Endodermal cell (in vitro differentiated cells): Measurements from ENCODE around the gene AKR7A2. TPM values are rescaled to one million over a fixed set of nuclear protein-coding genes. Genes with fewer than 3 reads are reported as not detected.
A peak's percentile ranks its signal among the peaks of the same experiment; 100 is the strongest.

Source experiments
- DNase-seq: peaks from one replicate; pipeline ENCODE4 v3.0.0-alpha.2; 2017
- H3K27ac ChIP-seq: 2 replicates; pipeline ENCODE4 v1.5.1; 2013; ENCODE audit warnings: mild to moderate bottlenecking, low read depth, low read length, moderate library complexity
- H3K27me3 ChIP-seq: 2 replicates; pipeline ENCODE4 v1.6.1; 2013; ENCODE audit warnings: mild to moderate bottlenecking, low read length, moderate library complexity; ENCODE audit not compliant: insufficient read depth, control insufficient read depth, poor library complexity, severe bottlenecking
- H3K36me3 ChIP-seq: 2 replicates; pipeline ENCODE4 v1.7.0; 2013; ENCODE audit warnings: mild to moderate bottlenecking, low read length, moderate library complexity; ENCODE audit not compliant: control insufficient read depth, insufficient read depth
- H3K4me1 ChIP-seq: one replicate; pipeline ENCODE4 v1.7.0; 2013; ENCODE audit warnings: low read length; ENCODE audit not compliant: control insufficient read depth, insufficient read depth
- H3K4me3 ChIP-seq: 2 replicates; pipeline ENCODE4 v1.5.1; 2013; ENCODE audit warnings: mild to moderate bottlenecking, low read length, moderate library complexity
- H3K9ac ChIP-seq: 2 replicates; pipeline ENCODE4 v1.6.1; 2013; ENCODE audit warnings: mild to moderate bottlenecking, low read length, moderate library complexity; ENCODE audit not compliant: poor library complexity, severe bottlenecking; ENCODE audit errors: extremely low read depth
- H3K9me3 ChIP-seq: 2 replicates; pipeline ENCODE4 v1.6.1; 2013; ENCODE audit warnings: mild to moderate bottlenecking, low read length, moderate library complexity; ENCODE audit not compliant: control insufficient read depth
- H3K27ac Mint-ChIP-seq: 2 replicates; pipeline ENCODE4 v1.8.0; 2020; ENCODE audit warnings: mixed read lengths
- H3K27me3 Mint-ChIP-seq: 2 replicates; pipeline ENCODE4 v1.8.0; 2021; ENCODE audit warnings: mild to moderate bottlenecking, mixed read lengths; ENCODE audit not compliant: insufficient read depth
- H3K36me3 Mint-ChIP-seq: 2 replicates; pipeline ENCODE4 v1.8.0; 2020; ENCODE audit warnings: low read depth, mixed read lengths
- H3K4me1 Mint-ChIP-seq: 2 replicates; pipeline ENCODE4 v1.8.0; 2020; ENCODE audit warnings: mixed read lengths
- H3K4me3 Mint-ChIP-seq: 2 replicates; pipeline ENCODE4 v1.8.0; 2020; ENCODE audit warnings: mild to moderate bottlenecking, moderate library complexity, mixed read lengths
- H3K9me3 Mint-ChIP-seq: 2 replicates; pipeline ENCODE4 v1.8.0; 2020; ENCODE audit warnings: mild to moderate bottlenecking, mixed read lengths
- WGBS, 2 experiments: methylation state at CpG; one replicate each; pipeline versions ENCODE4 v1.1.5 to v1.1.7; 2013; ENCODE audit warnings: missing lambda C conversion rate in 2 of 2, mixed read lengths in 1 of 2; ENCODE audit not compliant: insufficient coverage in 1 of 2, insufficient read length in 1 of 2; 5-methylcytosine and 5-hydroxymethylcytosine counted together
- total RNA-seq, 2 donors: library from RNA; stranded (reverse); fragmentation: NEBNext Ultra II Directional in 1 of 2; extraction: Animal tissue kit (Norgen Biotek cat#: 25700) in 1 of 2; gene quantifications; 2 replicates in 1 of 2; 3 replicates in 1 of 2; pipeline ENCODE4 v1.2.1, GENCODE V29; 2021
- TF ChIP-seq, protein P1 (sequence below): fragments of 200-600 bp; sonication (generic); conservative IDR thresholded peaks from 2 replicates; pipeline ENCODE4 v1.5.0; 2021; ENCODE audit warnings: antibody characterized with exemption, mild to moderate bottlenecking

Gene AKR7A2
- total RNA-seq, 2 donors from 2014 or later: 47.8 to 66.1 TPM

DNA sequence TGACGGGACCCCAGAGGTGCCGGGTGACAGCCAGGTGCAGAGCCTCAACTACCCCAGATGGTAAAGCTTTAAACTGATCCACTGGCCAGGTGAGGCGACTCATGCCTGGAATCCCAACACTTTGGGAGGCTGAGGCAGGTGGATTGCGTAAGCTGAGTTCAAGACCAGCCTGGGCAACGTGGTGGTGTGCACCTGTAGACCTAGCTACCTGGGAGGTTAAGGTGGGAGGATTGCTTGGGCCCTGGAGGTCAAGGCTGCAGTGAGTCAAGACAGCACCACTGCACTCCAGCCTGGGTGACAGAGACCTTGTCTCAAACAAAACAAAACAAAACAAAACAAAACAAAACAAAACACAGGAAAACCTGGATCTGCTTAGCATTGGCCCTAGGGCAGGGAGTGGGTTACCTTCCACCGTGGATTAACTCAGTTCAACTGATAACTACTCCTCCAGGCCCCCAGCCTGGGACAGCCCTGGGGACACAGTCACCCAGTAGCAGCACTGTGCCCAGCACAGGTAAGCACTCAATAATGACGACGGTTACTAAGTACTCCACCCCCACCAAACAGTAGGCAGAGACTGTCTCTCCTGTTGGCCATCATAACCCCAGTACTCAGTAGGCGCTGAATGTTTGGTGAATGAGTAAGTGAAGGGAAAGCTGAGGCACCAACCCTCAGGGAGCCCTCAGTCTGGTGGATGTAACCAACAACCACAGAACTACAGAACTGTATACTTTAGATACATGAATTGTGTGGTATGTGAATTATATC, 21.8 kb upstream of the AKR7A2 start:
- H3K36me3 ChIP-seq: no peaks in the 10 kb centered on the region
- TF ChIP-seq, protein P1, sequence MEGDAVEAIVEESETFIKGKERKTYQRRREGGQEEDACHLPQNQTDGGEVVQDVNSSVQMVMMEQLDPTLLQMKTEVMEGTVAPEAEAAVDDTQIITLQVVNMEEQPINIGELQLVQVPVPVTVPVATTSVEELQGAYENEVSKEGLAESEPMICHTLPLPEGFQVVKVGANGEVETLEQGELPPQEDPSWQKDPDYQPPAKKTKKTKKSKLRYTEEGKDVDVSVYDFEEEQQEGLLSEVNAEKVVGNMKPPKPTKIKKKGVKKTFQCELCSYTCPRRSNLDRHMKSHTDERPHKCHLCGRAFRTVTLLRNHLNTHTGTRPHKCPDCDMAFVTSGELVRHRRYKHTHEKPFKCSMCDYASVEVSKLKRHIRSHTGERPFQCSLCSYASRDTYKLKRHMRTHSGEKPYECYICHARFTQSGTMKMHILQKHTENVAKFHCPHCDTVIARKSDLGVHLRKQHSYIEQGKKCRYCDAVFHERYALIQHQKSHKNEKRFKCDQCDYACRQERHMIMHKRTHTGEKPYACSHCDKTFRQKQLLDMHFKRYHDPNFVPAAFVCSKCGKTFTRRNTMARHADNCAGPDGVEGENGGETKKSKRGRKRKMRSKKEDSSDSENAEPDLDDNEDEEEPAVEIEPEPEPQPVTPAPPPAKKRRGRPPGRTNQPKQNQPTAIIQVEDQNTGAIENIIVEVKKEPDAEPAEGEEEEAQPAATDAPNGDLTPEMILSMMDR: no peak
- DNase-seq: no peak
- no peaks in the 10 kb centered on the region for H3K9me3 ChIP-seq
- no peak overlapping the region for H3K27ac ChIP-seq
- no peaks in the 10 kb centered on the region for H3K27me3 ChIP-seq
- H3K4me1 Mint-ChIP-seq: peaks cover 4% of the 10 kb centered on the region
- no peaks in the 10 kb centered on the region for H3K4me1 ChIP-seq
- 82 to 85% methylated on average over 7 to 8 of the region's 9 CpGs for WGBS, 2 experiments
- no peak overlapping the region for H3K27ac Mint-ChIP-seq
- no peak overlapping the region for H3K4me3 ChIP-seq
- no peak overlapping the region for H3K9ac ChIP-seq
- H3K4me3 Mint-ChIP-seq: no peak overlapping the region
- no peaks in the 10 kb centered on the region for H3K27me3 Mint-ChIP-seq
- H3K9me3 Mint-ChIP-seq: no peaks in the 10 kb centered on the region
- H3K36me3 Mint-ChIP-seq: peaks cover 8% of the 10 kb centered on the region

DNA sequence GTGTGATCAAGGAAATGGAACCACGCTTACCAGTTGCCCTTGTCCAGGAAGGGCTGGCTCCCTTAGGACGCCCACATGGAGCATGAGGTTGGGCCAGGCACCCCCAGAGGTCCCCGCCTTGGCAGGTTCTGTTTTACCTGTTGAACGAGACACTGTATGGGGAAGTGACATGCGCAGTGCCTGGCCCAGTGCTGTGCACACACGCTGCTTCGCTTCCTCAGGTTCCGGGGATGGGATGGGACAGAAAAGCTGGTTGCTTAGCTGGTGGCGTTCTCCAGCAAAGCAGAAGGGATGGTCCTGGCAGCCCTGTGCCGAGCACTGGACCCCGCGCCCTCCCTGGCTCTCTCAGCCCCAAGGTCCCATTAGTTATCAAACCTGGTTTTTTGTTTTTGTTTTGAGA, 20.9 kb upstream of the AKR7A2 start:
- Mint-ChIP-seq H3K36me3 (peaks cover 7% of the 10 kb centered on the region), H3K4me3 (no peak overlapping the region), H3K4me1 (no peaks in the 10 kb centered on the region), H3K27me3 (no peaks in the 10 kb centered on the region), H3K9me3 (no peaks in the 10 kb centered on the region), H3K27ac (peak overlapping the region; percentile 26)
- Histone ChIP-seq H3K27me3 (no peaks in the 10 kb centered on the region), H3K4me3 (no peak overlapping the region), H3K9me3 (no peaks in the 10 kb centered on the region), H3K36me3 (peaks cover 2% of the 10 kb centered on the region), H3K4me1 (no peaks in the 10 kb centered on the region), H3K9ac (no peak overlapping the region), H3K27ac (no peak overlapping the region)
- 82 to 90% methylated on average over 9 to 12 of the region's 12 CpGs for WGBS, 2 experiments
- DNase-seq: no peak
- TF ChIP-seq, protein P1: no peak

DNA sequence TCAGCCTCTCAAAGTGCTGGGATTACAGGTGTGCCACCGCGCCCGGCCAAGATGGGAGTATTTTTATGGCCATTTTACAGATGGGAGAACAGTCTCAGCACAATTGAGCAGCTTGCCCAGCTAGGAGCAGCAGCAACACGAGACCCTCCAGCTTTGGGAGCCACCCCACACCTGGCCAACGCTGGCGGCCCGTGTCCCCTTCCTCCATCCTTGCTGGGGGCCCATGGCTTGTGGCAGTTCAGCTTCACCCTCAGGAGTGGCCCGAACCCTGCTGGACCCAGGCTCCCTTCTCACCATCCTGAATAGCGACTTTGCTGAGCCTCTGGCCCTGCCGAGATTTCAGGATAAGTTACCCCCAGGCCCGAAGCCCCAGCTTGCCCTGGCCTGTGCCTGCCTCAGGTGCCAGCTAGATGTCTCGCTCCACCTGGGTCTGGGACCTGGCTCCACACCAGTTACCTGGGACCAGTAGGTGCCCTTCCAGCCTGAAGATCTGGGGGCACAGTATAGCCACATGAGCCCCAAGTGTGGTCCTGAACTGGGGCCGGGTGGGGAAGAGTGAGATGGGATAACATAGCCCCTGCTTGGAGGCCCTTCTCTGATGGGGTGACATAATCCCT, 19.4 kb upstream of the AKR7A2 start:
- Histone ChIP-seq H3K4me3 (no peak overlapping the region), H3K9me3 (no peaks in the 10 kb centered on the region), H3K9ac (no peak overlapping the region), H3K4me1 (no peaks in the 10 kb centered on the region), H3K36me3 (peaks cover 10% of the 10 kb centered on the region), H3K27ac (no peak overlapping the region), H3K27me3 (no peaks in the 10 kb centered on the region)
- no peak overlapping the region for H3K27ac Mint-ChIP-seq
- no peaks in the 10 kb centered on the region for H3K9me3 Mint-ChIP-seq
- H3K4me1 Mint-ChIP-seq: no peaks in the 10 kb centered on the region
- TF ChIP-seq, protein P1: no peak
- H3K4me3 Mint-ChIP-seq: no peak overlapping the region
- no peaks in the 10 kb centered on the region for H3K27me3 Mint-ChIP-seq
- H3K36me3 Mint-ChIP-seq: peaks cover 18% of the 10 kb centered on the region
- no peak for DNase-seq
- 84 to 91% methylated on average over 10 to 13 of the region's 13 CpGs for WGBS, 2 experiments
